OCI-LY1 (cell line): Measurements from ENCODE around the gene HPSE2.

Experiments used
- EZH2 ChIP-seq: fragments of 200-600 bp; sonication (generic), shearing (Covaris generic); IDR thresholded peaks from 2 replicates; pipeline ENCODE4 v1.8.0; 2017; ENCODE audit warnings: borderline replicate concordance, mixed run types, mild to moderate bottlenecking, antibody characterized with exemption, low read length, moderate library complexity, mixed read lengths
- TF ChIP-seq, protein P1 (sequence below): fragments of 200-600 bp; sonication (generic), shearing (Covaris generic); IDR thresholded peaks from 2 replicates; pipeline ENCODE4 v1.5.1; 2017; ENCODE audit warnings: mild to moderate bottlenecking, antibody characterized with exemption, low read length, moderate library complexity, mixed read lengths

DNA sequence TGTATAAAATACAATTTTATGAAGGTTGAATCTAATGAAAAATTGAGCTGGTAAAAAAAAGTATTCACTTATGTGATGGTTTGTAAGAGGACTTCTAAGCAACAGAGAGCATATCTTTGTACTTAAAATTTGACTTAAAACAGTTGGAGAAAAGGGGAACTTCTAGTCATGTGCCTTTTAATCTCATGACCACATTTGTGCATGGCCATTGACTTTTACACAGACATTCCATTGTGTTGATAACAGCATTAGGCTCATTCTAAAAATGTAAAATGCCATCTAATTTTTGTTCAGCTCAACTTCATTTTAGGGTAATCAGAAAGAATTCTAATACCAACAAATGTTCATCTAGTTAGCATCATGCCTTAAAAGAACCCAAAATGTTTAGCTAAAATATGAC lies 119.9 kb downstream of the HPSE2 start:
- TF ChIP-seq EZH2: no peak
- TF ChIP-seq, protein P1, sequence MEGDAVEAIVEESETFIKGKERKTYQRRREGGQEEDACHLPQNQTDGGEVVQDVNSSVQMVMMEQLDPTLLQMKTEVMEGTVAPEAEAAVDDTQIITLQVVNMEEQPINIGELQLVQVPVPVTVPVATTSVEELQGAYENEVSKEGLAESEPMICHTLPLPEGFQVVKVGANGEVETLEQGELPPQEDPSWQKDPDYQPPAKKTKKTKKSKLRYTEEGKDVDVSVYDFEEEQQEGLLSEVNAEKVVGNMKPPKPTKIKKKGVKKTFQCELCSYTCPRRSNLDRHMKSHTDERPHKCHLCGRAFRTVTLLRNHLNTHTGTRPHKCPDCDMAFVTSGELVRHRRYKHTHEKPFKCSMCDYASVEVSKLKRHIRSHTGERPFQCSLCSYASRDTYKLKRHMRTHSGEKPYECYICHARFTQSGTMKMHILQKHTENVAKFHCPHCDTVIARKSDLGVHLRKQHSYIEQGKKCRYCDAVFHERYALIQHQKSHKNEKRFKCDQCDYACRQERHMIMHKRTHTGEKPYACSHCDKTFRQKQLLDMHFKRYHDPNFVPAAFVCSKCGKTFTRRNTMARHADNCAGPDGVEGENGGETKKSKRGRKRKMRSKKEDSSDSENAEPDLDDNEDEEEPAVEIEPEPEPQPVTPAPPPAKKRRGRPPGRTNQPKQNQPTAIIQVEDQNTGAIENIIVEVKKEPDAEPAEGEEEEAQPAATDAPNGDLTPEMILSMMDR: no peak
